ENCODE results near the gene MAPK8IP1.

MAPK8IP1 gene

DNA sequence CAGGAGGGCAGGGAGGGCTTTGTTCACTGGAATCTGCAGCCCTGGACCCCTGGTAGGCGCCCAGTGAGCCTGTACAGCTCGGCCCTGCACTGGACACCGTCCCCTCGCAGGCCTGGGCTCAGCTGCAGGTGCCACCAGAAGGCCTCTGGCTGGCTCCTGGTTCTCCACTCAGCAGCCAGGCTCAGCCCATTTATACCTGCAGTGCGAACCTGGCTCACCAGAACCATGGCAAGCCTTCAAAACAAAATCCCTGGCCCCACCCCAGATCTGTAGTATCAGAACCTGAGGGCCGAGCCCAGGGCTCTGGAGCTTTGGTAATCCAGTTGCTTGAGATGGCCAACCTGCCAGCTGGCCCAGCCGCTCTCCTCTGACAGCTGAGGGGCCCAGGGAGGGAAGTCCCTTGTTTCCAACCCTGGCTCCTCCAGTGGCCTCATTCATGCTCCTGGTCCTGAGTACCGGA, 22.5 kb downstream of the MAPK8IP1 start:
- no peak for DNase-seq (ENCODE audit: low read depth, low spot score)

DNA sequence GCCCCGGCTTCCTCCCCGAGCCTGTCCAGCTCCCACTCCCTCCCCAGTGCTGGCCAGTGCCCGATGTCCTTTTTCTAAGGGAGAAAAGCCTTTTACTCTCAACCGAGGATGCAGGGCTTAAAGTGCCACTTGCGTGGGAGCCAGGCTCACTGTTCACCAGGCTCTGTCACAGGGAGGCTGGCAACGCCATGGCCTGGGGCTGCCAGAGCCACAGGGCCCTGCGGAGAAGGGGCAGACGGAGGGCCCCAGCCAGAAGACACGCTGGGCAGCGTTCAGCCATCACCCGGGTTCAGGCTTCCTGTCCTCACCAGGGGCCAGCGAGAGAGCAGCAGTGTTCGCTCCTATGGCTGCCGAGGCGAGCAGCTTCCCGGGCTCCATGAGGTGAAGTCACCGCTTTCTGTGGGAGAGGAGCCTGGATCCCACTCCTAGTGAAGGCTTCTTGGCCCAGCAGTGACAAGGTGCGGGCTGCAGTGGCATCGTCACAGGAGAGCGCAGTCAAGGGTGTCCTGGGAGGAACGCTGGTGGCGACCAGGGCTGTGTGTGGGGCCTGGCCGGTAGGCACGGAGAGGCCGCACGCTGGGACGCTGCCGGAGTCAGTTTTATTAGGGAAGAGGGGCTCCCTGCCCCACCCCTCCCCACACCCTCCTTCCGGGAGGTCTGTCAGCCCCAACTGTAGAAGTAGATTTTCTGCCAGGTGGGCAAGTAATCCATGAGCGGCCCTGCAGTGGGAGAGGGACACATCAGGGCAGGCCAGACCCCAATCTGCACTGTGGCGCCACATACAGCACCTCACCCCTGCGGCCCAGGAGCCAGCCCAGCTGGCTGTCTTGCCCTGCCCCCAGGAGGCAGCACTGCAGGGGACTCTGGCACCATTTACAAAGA, 24.4 kb downstream of the MAPK8IP1 start:
- DNase-seq (ENCODE audit: low read depth, low spot score), result no peak

DNA sequence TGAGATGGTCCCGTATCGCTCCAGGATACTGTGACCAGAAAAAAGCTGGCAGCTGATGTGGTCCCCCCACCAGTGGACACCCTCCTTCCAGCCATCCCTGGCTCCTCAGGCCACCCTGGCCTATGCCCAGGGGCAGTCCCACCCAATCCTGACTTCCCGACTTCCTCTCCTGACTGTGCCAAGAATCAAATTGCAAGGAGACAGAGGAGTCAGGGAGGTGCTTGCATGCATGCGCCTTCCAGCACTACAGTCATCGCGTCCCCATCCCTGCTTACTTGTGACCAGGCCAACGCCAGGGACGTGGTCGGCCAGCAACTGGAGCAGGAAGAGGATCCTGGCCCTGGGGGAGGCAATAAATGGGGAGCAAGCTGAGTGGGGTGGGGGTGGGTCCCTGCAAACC, 25.2 kb downstream of the MAPK8IP1 start:
- DNase-seq (ENCODE audit: low read depth, low spot score), result no peak

DNA sequence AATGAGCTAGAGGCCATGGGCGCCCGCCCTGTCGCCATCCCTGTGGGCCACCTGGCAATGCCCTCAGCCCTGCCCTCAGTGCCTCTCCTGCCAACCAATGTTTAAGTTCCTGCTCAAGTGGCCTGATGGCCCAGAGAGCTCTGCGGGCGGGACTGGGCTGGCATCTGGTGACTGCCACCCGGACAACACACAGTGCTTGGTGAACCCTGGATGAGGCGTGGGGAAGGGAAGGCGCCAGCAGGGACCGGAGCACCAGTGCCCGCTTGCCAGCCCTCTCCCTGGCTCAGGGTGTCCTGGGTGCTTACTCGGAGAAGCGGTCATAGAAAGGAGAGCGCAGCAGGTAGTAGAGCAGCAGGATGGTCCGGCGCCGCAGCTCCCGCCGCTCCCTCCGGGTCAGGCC, 28.1 kb downstream of the MAPK8IP1 start:
- DNase-seq (ENCODE audit: low read depth, low spot score), result no peak

DNA sequence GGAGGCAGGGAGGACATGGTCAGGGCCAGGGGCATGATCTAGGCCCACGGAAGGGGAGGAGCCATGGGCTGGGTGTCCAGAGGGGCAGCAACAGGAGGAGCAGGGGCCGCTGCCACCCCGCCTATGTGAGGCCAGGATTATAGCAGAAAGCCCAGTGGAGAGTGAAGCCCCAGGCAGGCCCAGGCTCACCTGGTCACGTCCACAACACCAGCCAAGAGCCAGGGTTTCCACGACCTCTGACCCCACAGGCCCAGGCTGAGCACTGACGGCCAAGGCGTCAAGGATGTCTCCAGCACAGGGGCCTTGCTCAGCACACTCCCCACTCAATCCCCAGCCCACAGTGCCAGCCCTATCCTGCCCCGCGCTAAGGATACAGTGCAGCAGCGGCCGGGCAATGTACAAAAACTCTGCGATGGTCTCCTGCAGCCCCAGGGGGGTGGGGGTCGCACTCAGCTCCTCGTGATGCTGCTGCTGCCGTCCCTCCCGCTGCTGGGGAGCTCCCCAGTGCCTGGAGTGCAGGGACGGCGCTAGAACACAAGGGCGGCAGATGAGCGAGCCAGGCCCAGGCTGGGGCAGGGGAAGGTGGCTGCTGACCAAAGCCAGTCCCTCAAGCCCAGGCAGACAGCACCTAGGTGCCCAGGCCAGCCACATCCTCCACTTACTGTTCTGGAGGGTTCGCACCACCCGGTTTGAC, 28.6 kb downstream of the MAPK8IP1 start:
- no peak for DNase-seq (ENCODE audit: low read depth, low spot score)

DNA sequence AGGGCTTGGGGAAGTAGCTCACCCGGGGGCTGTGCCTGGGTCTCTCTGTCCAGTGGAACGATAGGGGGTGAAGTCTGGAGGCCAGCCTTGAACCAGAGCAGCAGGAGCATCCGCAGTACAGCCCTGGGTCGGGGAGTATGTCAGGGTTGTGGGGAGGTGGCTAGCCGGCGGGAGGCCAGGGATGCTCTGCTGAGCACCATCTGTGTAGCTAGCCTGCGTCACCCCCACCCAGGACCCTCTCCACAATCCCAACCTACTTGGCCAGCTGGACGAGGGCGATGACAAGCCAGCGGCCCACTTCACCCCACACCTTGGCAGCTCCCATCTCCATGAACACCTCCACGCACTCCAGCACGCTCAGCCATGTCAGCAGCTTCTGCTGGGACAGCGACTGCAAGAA, 30.0 kb downstream of the MAPK8IP1 start:
- DNase-seq (ENCODE audit: low read depth, low spot score), result no peak

DNA sequence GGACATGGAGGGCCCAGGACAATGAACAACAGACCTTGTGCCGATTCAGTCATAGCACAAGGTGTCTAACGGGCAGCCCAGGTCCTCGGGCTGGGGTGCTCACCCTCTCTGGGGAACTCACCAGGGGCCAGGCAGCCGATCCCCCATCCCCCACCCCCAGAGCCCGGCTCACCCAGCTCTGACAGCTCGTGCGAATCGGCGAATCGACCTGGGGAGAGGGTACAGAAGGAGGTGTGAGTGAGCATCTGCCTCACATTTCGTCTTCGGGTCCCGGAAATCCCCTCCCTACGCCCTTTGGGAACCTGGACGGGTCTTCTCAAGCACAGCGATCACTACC, 31.8 kb downstream of the MAPK8IP1 start:
- no peak for DNase-seq (ENCODE audit: low read depth, low spot score)

DNA sequence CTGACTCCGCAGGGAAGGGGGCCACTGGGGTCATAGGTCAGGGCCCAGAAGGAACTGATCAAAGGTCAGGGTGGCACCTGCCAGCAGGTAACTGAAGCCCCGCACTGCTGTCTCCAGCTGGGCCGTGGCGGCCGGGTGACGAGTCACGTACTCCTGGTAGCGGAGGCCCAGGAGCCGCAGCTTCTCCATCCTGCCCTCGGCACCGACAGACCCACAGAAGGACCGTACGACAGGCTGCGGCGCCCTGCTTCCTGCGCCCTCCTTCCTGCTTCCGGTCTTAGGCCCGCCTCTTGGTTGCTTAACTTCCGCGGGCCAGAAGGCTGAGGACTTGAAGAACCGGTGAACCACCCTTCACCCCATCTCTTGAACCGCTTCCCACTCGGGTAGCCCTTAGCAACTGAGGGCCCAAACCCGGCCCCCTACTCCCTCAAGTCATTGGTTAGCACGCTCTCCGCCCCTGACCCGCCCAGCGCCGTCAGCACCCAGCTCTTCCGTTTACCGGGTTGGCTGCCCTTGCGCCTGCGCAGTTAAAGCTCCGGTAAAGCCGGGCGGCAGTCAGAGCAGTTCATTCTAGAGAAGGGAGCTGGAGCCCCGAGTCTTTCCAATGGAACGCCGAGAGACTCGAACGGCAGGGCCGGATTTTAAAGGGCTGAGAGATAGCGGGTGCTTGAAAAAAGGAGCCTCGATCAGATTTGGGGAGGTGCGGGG, 32.3 kb downstream of the MAPK8IP1 start, which contains the start of gene PEX16:
PEX16 (minus strand) TSS at position 255 of the 708 bp plus-strand sequence; CDS start at position 189, 66 bp downstream.
- DNase-seq (ENCODE audit: low read depth, low spot score), result peak; percentile 97

DNA sequence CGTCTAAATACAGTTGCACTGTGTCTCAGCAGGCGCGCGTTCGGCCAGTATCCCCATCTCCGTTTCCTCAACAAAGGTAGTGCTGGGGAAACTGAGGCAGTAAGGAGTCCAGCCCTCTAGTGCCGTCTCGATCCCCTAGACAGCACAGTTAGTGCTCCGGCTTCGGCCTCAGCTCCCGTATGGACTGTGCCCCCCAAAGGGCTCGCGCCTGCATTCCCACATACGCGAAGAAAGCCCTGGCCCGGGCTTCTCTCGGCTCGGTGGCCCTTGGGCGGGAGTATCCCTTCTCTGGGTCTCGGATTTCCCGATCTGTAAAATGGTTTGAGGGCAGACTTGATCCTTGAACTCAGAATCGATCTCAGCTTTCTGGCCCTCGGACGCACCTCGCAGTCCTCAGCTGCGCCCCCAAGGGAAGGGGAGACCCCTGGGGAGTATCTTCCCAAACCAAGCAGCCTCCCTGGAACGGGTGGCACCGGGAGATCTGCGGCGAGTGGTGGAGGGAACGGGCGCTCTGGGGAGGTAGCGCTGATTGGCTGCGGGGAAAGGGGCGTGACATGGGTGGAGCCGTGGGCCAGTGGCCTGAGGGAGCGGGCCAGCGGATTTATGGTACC, 33.0 kb downstream of the MAPK8IP1 start:
- peak; percentile 77 for DNase-seq (ENCODE audit: low read depth, low spot score)

DNA sequence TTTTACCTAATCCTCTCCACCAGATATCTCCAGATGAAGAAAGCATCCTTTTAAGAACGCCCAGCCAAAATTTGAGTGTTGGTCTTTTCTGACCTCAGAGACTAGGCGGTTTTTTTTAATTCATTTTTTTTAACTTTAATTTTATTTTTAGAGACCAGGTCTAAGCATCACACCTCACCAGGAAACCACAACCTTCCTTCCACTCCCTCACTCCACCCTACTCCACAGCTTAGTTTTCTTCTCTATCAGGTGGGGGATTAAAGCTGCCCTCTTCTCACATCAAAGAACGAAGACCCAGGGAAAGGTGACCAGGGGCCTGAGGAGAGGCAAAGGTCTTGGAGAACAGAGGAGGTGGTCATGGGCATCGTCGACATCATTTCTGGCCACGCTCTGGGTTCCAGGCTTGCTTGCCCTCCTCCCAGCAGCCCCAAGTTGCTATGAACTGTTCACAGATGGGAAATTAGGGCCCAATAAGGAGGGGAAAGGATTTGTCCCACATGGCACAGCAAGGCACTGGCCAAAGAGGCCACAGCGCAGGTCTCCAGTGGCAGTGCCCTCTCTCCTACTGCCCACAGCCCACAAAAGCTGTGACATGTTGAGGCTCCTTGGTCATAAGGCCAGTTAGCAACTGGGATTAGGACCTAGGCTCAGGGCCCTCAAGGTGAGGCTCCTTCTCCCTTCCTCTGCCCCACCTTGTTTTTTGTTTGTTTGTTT, 33.7 kb downstream of the MAPK8IP1 start:
- no peak for DNase-seq (ENCODE audit: low read depth, low spot score)

DNA sequence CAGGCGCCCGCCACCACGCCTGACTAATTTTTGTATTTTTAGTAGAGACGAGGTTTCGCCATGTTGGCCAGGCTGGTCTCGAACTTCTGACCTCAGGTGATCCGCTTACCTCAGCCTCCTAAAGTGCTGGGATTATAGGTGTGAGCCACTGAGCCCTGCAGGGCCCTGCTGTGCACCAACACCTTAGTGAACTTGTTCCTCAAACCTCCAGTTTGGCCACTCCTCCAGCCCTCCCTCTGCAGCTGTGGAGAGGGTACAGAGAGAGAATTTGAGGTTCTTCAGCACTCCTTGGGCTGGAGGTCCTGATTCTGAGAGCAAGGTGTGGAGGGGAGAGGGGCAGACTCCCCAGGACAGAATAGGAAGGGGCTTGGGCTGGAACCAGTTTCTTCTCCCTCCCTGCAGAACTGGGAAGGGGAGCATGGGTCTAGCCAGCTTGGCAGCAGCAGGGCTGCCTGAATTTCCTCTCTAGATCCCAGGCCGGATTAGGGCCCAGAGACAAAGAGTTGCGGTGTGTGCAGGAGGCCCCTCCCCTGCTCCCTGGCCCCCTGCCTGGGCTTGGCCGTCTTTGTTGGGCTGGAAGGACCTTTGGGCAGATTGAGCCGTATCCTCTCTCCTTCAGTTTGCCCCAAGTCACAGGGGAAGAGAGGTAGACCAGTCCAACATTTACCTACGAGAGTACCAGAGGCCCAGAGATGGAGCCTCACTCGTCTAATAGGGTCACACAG, 34.5 kb downstream of the MAPK8IP1 start:
- DNase-seq (ENCODE audit: low read depth, low spot score), result peak; percentile 67

DNA sequence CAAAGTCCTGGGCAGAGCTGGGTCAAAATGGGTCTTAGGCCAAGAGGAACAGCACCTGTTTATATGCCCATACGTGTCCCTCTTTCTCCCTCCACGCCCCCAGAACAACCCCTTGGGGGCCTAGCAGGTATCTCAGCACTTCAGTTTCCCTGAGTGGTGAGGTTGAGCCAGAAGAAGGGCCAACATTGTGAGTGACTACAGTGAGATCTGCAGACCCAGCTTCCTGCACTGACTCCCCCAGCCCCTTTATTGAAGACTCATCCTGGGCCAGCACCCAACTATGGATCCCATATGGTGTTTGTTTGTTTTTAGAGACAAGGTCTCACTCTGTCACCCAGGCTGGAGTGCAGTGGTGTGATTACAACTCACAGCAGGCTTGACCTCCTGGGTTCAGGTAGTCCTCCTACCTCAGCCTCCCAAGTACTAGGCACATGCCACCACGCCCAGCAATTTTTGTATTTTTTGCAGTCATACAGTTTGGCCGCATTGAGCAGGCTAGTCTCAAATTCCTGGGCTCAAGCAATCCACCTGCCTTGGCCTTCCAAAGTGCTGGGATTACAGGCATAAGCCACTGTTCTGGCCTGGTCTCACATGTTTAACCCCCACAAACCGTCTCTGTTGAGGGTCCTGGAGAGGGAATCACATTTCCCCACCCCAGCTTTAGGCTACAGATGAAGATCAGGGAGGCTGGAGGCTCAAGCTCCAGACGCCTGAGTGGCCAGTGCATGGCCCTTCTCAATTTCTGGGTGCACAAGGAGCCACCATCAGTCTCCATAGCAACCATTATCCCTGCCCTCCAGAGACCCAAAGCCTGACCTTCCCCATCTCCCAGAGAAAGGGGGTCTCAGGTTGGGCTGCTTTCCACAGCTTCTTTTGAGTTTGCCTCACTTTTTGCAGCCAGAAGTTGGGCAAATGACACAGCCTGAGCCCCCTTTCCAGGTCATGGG, 35.4 kb downstream of the MAPK8IP1 start:
- DNase-seq (ENCODE audit: low read depth, low spot score), result no peak

DNA sequence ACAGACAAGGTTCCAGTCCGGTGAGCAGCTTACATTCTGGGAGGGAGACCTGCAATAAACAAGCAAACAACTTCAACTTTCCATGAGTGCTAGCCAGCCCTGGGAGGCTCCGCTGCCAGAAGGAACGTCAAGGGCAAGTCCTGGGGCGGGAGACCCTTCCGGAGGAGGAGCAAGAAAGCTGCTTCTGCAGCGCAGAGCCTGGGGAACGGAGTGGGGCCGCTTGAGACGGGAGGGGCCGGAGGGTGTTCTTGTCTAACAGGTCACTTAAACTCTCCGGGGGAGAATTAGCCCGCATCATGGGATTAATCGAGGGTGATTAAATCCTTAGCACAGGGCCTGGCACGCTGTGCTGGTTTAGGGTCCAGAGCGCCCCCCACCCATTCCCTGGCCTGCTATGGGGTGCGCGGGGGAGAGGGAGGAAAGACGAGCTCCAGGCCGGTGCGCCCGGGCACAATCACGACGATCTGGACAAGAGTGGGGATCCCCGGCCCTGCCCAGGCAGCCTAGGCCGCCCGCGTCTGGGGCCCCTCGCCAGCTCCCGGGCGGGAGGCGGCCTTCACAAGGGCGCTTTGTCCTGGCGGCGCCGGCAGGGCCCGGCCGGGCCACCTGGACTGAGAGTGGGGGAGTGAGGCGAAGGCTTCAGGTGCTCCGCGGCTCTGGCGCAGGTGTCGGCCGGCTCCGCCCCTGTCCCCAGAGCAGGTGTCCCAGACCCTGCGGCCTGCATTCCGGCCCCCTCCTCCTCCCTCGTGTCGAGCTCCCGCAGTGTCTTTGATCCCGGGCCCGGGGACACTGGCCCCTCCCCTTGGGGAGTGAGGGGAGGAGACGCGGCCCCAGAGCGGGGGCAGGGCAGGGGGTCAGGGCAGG, 36.3 kb downstream of the MAPK8IP1 start:
- peak; percentile 91 for DNase-seq (ENCODE audit: low read depth, low spot score)

DNA sequence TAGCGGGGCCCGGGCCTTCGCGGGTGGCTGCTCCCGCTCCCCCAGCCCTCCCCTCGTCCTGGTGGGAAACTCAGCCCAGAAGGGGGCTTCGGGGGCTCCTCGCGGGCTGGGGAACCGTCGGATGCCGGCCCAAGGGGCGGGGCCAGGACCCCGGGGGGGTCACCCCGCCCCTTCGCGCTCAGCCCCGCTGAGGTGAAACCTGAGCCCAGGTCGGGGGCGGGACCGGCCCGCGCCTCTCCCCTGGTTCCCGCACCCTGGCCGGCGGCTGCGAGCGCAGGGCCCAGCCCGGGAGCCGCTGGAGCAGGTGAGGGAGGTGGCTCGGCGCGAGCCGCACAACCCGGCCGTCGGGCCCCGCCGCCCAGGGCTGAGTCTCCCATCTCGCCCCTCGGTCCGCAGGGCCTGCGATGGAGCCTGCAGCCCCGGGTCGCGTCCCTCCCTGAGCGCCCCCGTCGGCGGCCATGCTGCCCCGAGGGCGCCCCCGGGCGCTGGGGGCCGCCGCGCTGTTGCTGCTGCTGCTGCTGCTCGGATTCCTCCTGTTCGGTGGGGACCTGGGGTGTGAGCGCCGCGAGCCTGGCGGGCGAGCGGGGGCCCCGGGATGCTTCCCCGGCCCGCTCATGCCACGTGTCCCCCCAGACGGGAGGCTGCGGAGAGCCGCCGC, 37.1 kb downstream of the MAPK8IP1 start, which contains the start of gene LARGE2:
LARGE2 (plus strand) TSS at position 232 of the 658 bp plus-strand sequence; CDS start at position 459, 227 bp downstream.
- DNase-seq (ENCODE audit: low read depth, low spot score), result peak; percentile 78

DNA sequence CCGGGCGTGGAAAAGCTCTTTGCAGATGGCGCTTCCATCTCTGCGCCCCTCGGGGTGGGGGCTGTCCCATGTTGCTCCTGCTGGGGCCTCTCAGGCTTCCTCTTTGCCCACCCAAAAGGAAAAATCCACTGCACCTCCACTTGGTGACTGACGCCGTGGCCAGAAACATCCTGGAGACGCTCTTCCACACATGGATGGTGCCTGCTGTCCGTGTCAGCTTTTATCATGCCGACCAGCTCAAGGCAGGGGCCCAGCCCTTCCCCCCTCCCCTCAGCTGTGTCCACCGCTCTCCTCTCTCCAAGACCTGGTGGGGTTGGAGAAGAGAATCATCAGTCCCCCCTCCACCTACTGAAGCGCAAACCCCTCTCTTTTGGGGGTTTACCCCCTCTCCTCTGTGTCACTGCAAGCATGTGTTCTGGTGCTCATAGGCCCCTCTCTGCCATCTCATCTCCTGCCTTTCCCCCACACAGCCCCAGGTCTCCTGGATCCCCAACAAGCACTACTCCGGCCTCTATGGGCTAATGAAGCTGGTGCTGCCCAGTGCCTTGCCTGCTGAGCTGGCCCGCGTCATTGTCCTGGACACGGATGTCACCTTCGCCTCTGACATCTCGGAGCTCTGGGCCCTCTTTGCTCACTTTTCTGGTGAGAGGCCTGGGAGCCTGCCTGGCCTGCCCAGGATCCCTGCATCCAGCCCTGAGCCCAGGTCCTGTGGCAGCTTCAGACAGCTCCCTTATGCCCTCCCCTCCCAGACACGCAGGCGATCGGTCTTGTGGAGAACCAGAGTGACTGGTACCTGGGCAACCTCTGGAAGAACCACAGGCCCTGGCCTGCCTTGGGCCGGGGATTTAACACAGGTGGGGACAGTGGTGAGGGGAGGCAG, 38.8 kb downstream of the MAPK8IP1 start:
- no peak for DNase-seq (ENCODE audit: low read depth, low spot score)

DNA sequence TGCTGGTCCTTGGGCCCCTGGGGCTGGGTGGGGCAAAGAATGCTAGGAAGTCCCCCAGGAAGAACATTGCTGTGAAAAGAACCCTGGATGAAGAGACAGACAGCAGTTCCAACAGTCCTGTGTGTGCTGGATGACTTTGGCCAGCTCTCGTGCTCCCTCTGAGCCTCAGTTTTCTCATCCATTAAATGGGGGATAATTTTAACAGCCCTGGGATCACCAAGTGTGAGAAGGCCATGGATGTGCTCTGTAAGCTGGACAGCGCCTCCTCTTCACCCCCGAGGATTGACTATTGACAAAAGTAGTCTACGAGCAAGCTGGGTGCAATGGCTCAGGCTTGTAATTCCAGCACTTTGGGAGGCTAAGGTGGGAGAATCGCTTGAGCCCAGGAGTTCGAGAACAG, 39.5 kb downstream of the MAPK8IP1 start:
- DNase-seq (ENCODE audit: low read depth, low spot score), result no peak

DNA sequence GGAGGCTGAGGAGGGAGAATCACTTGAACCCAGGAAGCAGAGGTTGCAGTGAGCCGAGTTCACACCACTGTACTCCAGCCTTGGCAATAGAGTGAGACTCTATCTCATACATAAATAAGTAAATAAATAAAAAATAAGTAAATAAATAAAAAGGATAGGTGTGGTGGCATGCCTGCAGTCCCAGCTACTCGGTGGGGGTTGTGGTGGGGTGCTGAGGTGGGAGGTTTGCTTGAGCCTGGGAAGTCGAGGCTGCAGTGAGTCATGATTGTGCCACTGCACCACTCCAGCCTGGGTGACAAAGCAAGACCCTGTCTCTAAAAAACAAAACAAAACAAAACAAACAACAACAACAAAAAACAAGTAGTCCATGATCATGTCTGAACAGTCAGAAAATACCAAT, 40.1 kb downstream of the MAPK8IP1 start:
- no peak for DNase-seq (ENCODE audit: low read depth, low spot score)

Data from ELF-1 (cell line).